NK-92 treated with Interleukin-12 subunit alpha and Interleukin-12 subunit beta, amount 100 ng/mL, for 24 hours (cell line): ENCODE results near the gene RASA1.

ENCODE experiments used
- DNase-seq: peaks from one replicate; lab custom pipeline; 2025; lab: John Stamatoyannopoulos, UW

RASA1 gene

GRCh38 chr5:87403899-87404298 is 136.2 kb downstream of the RASA1 start:
- DNase-seq: no peak

GRCh38 chr5:87404359-87404758 is 136.7 kb downstream of the RASA1 start:
- DNase-seq: no peak

GRCh38 chr5:87405472-87406155 is 137.9 kb downstream of the RASA1 start:
- DNase-seq: no peak

GRCh38 chr5:87408204-87408603 is 140.5 kb downstream of the RASA1 start:
- no peak for DNase-seq

GRCh38 chr5:87410931-87411330 is 143.2 kb downstream of the RASA1 start:
- DNase-seq: no peak

- DNase-seq: no peak
Measured at GRCh38 chr5:87411586-87411972, 143.9 kb downstream of the RASA1 start.

GRCh38 chr5:87411973-87412629 is 144.4 kb downstream of the RASA1 start:
- DNase-seq: peak; percentile 26

- peak; percentile 94 for DNase-seq
Measured at GRCh38 chr5:87412630-87413342, 145.1 kb downstream of the RASA1 start, which contains the start of gene CCNH. CCNH (minus strand) TSS chr5:87412930; CDS start chr5:87412794, 136 bp downstream.

- no peak for DNase-seq
Measured at GRCh38 chr5:87413343-87413645, 145.6 kb downstream of the RASA1 start.

- DNase-seq: no peak
Measured at GRCh38 chr5:87418506-87418905, 150.8 kb downstream of the RASA1 start.

GRCh38 chr5:87421307-87421706 is 153.6 kb downstream of the RASA1 start:
- DNase-seq: no peak

GRCh38 chr5:87423755-87424154 is 156.1 kb downstream of the RASA1 start:
- DNase-seq: no peak

- no peak for DNase-seq
Measured at GRCh38 chr5:87430863-87431457, 163.3 kb downstream of the RASA1 start.

- no peak for DNase-seq
Measured at GRCh38 chr5:87432460-87432859, 164.8 kb downstream of the RASA1 start.

- DNase-seq: no peak
Measured at GRCh38 chr5:87433945-87434344, 166.3 kb downstream of the RASA1 start.

- DNase-seq: no peak
Measured at GRCh38 chr5:87434461-87434860, 166.8 kb downstream of the RASA1 start.

- DNase-seq: no peak
Measured at GRCh38 chr5:87435144-87435694, 167.5 kb downstream of the RASA1 start.

GRCh38 chr5:87437724-87438123 is 170.0 kb downstream of the RASA1 start:
- no peak for DNase-seq

- DNase-seq: no peak
Measured at GRCh38 chr5:87438231-87438630, 170.5 kb downstream of the RASA1 start.
